H1 (cell line): Measurements from ENCODE around the gene OR51B6. TPM values are rescaled to one million over a fixed set of nuclear protein-coding genes. Genes with fewer than 3 reads are reported as not detected.

Experiments used
- CTCF ChIA-PET: fragments of 300-600 bp; sonication (Branson Sonifier 250); formaldehyde crosslinking; loops from one replicate; lab custom pipeline; 2021; ENCODE audit not compliant: partially characterized antibody; lab: Charles Lee
- POLR2A ChIA-PET: fragments of 300-600 bp; sonication (Branson Sonifier 250); formaldehyde crosslinking; loops from one replicate; lab custom pipeline; 2021; ENCODE audit warnings: inconsistent platforms; ENCODE audit not compliant: partially characterized antibody; lab: Charles Lee
- DNase-seq, 2 experiments: peaks; one replicate each; pipeline versions ENCODE4 v3.0.0 to v3.0.0-alpha.2; 2010 to 2022; ENCODE audit warnings: low spot score in 2 of 2, low read depth in 1 of 2, mixed read lengths in 1 of 2
- FAIRE-seq: peaks from 2 replicates; lab custom pipeline; 2011; peaks lifted over from hg19 to GRCh38; lab: Jason Lieb, UNC
- H2AFZ ChIP-seq: 2 replicates; pipeline ENCODE4 v1.8.1; 2012; ENCODE audit warnings: low read length, inconsistent platforms
- H2AK5ac ChIP-seq: 2 replicates; pipeline ENCODE4 v1.6.1; 2013; ENCODE audit warnings: low read depth, low read length
- H2BK120ac ChIP-seq: replicated peaks from 2 replicates; pipeline ENCODE3; 2013; ENCODE audit warnings: low read depth, low read length, inconsistent platforms
- H2BK12ac ChIP-seq: 2 replicates; pipeline ENCODE4 v1.6.1; 2013; ENCODE audit warnings: low read depth, low read length
- H2BK15ac ChIP-seq: 2 replicates; pipeline ENCODE4 v1.6.1; 2013; ENCODE audit warnings: low read length
- H2BK20ac ChIP-seq: 2 replicates; pipeline ENCODE4 v1.6.1; 2013; ENCODE audit warnings: low read length
- H2BK5ac ChIP-seq: 2 replicates; pipeline ENCODE4 v1.6.1; 2013; ENCODE audit warnings: low read depth, low read length
- H3K14ac ChIP-seq: 2 replicates; pipeline ENCODE4 v1.6.1; 2013; ENCODE audit warnings: inconsistent platforms; ENCODE audit not compliant: insufficient read length
- H3K18ac ChIP-seq: 2 replicates; pipeline ENCODE4 v1.6.1; 2013; ENCODE audit warnings: low read length; ENCODE audit errors: extremely low read depth
- H3K23ac ChIP-seq: 2 replicates; pipeline ENCODE4 v1.6.1; 2013; ENCODE audit warnings: inconsistent platforms; ENCODE audit not compliant: insufficient read length
- H3K23me2 ChIP-seq: 2 replicates; pipeline ENCODE4 v1.6.1; 2013; ENCODE audit warnings: low read depth, low read length
- H3K27ac ChIP-seq: 2 replicates; pipeline ENCODE4 v1.6.1; 2011; ENCODE audit warnings: low read depth, low read length, inconsistent platforms
- H3K27me3 ChIP-seq, 4 experiments: replicated peaks in 1 of 4; 1 replicate in 1 of 4; 2 replicates in 3 of 4; pipeline versions ENCODE4 v1.6.1 to v1.8.1; 2011 to 2013; ENCODE audit warnings: low read length in 3 of 4, mild to moderate bottlenecking in 3 of 4, inconsistent platforms in 2 of 4, mixed read lengths in 2 of 4, moderate library complexity in 1 of 4; ENCODE audit not compliant: control insufficient read depth in 3 of 4, insufficient read depth in 3 of 4; ENCODE audit errors: extremely low read depth in 1 of 4
- H3K36me3 ChIP-seq, 4 experiments: 2 replicates each; pipeline versions ENCODE4 v1.6.1 to v1.8.1; 2011 to 2013; ENCODE audit warnings: mild to moderate bottlenecking in 4 of 4, low read length in 3 of 4, moderate library complexity in 2 of 4, control low read depth in 1 of 4, inconsistent platforms in 1 of 4; ENCODE audit not compliant: insufficient read depth in 4 of 4, control insufficient read depth in 2 of 4
- H3K4ac ChIP-seq: replicated peaks from 2 replicates; pipeline ENCODE3; 2013; ENCODE audit warnings: low read length, low read depth, mixed read lengths, inconsistent platforms; ENCODE audit not compliant: insufficient read length
- H3K4me1 ChIP-seq, 4 experiments: replicated peaks in 1 of 4; 1 replicate in 1 of 4; 2 replicates in 3 of 4; pipeline versions ENCODE4 v1.6.1 to v1.8.1; 2011 to 2013; ENCODE audit warnings: low read length in 3 of 4, inconsistent platforms in 2 of 4, mixed read lengths in 1 of 4; ENCODE audit not compliant: insufficient read depth in 4 of 4, control insufficient read depth in 3 of 4
- H3K4me2 ChIP-seq, 2 experiments: 2 replicates each; pipeline versions ENCODE4 v1.6.1 to v1.8.1; 2011 to 2013; ENCODE audit warnings: low read depth in 2 of 2, low read length in 2 of 2, control low read depth in 1 of 2, inconsistent platforms in 1 of 2, mild to moderate bottlenecking in 1 of 2; ENCODE audit not compliant: insufficient read depth in 1 of 2
- H3K4me3 ChIP-seq, 4 experiments: fragments of 200-600, 300-600 bp in 1 of 4; sonication (generic), shearing (Covaris generic), sonication (Bioruptor Twin) in 1 of 4; 2 replicates each; pipeline versions ENCODE4 v1.5.1 to v1.8.1; 2011 to 2016; ENCODE audit warnings: low read length in 4 of 4, low read depth in 3 of 4, control low read depth in 2 of 4, inconsistent platforms in 2 of 4, mild to moderate bottlenecking in 2 of 4, mixed read lengths in 1 of 4, moderate library complexity in 1 of 4; ENCODE audit not compliant: insufficient read depth in 2 of 4; ENCODE audit errors: extremely low read depth in 1 of 4
- H3K56ac ChIP-seq: replicated peaks from 2 replicates; pipeline ENCODE3; 2013; ENCODE audit warnings: low read depth, mild to moderate bottlenecking, mixed read lengths, low read length, inconsistent platforms; ENCODE audit not compliant: insufficient read length
- H3K79me1 ChIP-seq: 2 replicates; pipeline ENCODE4 v1.6.1; 2013; ENCODE audit warnings: low read depth, low read length, control low read depth
- H3K79me2 ChIP-seq, 2 experiments: 2 replicates each; pipeline versions ENCODE4 v1.6.1 to v1.8.1; 2012 to 2013; ENCODE audit warnings: low read length in 2 of 2, mild to moderate bottlenecking in 2 of 2, inconsistent platforms in 1 of 2; ENCODE audit not compliant: insufficient read depth in 2 of 2, control insufficient read depth in 1 of 2
- H3K9ac ChIP-seq, 4 experiments: replicated peaks in 1 of 4; 1 replicate in 1 of 4; 2 replicates in 3 of 4; pipeline versions ENCODE4 v1.6.1 to v1.8.1; 2011 to 2013; ENCODE audit warnings: low read depth in 3 of 4, low read length in 3 of 4, control low read depth in 2 of 4, mild to moderate bottlenecking in 2 of 4, moderate library complexity in 2 of 4, inconsistent platforms in 1 of 4; ENCODE audit errors: extremely low read depth in 1 of 4
- H3K9me3 ChIP-seq, 2 experiments: 2 replicates each; pipeline versions ENCODE4 v1.6.1 to v1.8.1; 2012 to 2013; ENCODE audit warnings: mild to moderate bottlenecking in 2 of 2, moderate library complexity in 2 of 2, control low read depth in 1 of 2, inconsistent platforms in 1 of 2, low read depth in 1 of 2, low read length in 1 of 2, mixed read lengths in 1 of 2; ENCODE audit not compliant: insufficient read depth in 2 of 2
- H4K20me1 ChIP-seq, 2 experiments: replicated peaks in 1 of 2; 2 replicates each; pipeline versions ENCODE3 to v1.8.1; 2011 to 2013; ENCODE audit warnings: inconsistent platforms in 2 of 2, low read length in 2 of 2, mild to moderate bottlenecking in 1 of 2; ENCODE audit not compliant: insufficient read depth in 2 of 2, control insufficient read depth in 1 of 2
- H4K5ac ChIP-seq: 2 replicates; pipeline ENCODE4 v1.6.1; 2013; ENCODE audit warnings: low read length, low read depth, mixed read lengths, inconsistent platforms; ENCODE audit not compliant: insufficient read length
- H4K8ac ChIP-seq: 2 replicates; pipeline ENCODE4 v1.8.0; 2013; ENCODE audit warnings: mild to moderate bottlenecking, moderate library complexity, low read length, inconsistent platforms; ENCODE audit not compliant: insufficient read depth; ENCODE audit errors: extremely low read depth
- H4K91ac ChIP-seq: replicated peaks from 2 replicates; pipeline ENCODE3; 2013; ENCODE audit warnings: low read length, mixed read lengths, inconsistent platforms; ENCODE audit not compliant: insufficient read length
- BRCA1 ChIP-seq: IDR thresholded peaks from 2 replicates; pipeline ENCODE4 v1.6.1; 2012; ENCODE audit warnings: low read depth, low read length, improper control_type of control experiment
- CBX8 ChIP-seq: fragments of 300-800, 300-1000 bp; sonication (generic); IDR thresholded peaks from 2 replicates; pipeline ENCODE4 v1.7.1; 2016; ENCODE audit warnings: low read depth, low read length, borderline replicate concordance
- FOSL1 ChIP-seq: IDR thresholded peaks from 2 replicates; pipeline ENCODE4 v1.6.1; 2011; ENCODE audit warnings: mild to moderate bottlenecking, low read depth, low read length, moderate library complexity; ENCODE audit not compliant: insufficient read depth
- KDM1A ChIP-seq: fragments of 200-600, 300-600 bp; sonication (generic); IDR thresholded peaks from 2 replicates; pipeline ENCODE4 v1.7.1; 2016; ENCODE audit warnings: mild to moderate bottlenecking, low read length, borderline replicate concordance
- POU5F1 ChIP-seq: IDR thresholded peaks from 2 replicates; pipeline ENCODE4 v1.6.1; 2011; ENCODE audit warnings: low read depth, mild to moderate bottlenecking, low read length, moderate library complexity
- SIN3A ChIP-seq, 2 experiments: IDR thresholded peaks in 1 of 2; conservative IDR thresholded peaks in 1 of 2; 2 replicates each; pipeline ENCODE4 v1.6.1; 2011 to 2012; ENCODE audit warnings: low read length in 2 of 2, improper control_type of control experiment in 1 of 2, low read depth in 1 of 2, mild to moderate bottlenecking in 1 of 2
- SIX5 ChIP-seq: IDR thresholded peaks from 2 replicates; pipeline ENCODE4 v1.6.1; 2011; ENCODE audit warnings: mild to moderate bottlenecking, low read depth, low read length
- SP2 ChIP-seq: IDR thresholded peaks from 2 replicates; pipeline ENCODE4 v1.6.1; 2012; ENCODE audit warnings: mild to moderate bottlenecking, low read length, inconsistent platforms
- polyA plus RNA-seq, 7 experiments: library from polyadenylated mRNA; depleted of rRNA in 3 of 7; stranded (reverse) in 5 of 7; unstranded in 2 of 7; fragments of >200 nt in 5 of 7; fragments of 200-250 nt in 2 of 7; gene quantifications; 1 replicate in 5 of 7; 2 replicates in 1 of 7; 4 replicates in 1 of 7; pipeline versions ENCODE4 v1.2.1 to v1.2.3, GENCODE V29; 2011 to 2013; ENCODE audit warnings: missing spikeins in 2 of 7, mixed read lengths in 2 of 7
- total RNA-seq: library from RNA; stranded (reverse); fragmentation: NEBNext Ultra II Directional; extraction: Animal tissue kit (Norgen Biotek cat#: 25700); gene quantifications from 2 replicates; pipeline ENCODE4 v1.2.1, GENCODE V29; 2021
- TF ChIP-seq, protein P1 (sequence below), 3 experiments: IDR thresholded peaks; 1 replicate in 2 of 3; 2 replicates in 1 of 3; pipeline versions ENCODE4 v1.5.1 to v1.6.1; 2011; ENCODE audit warnings: low read length in 3 of 3, mild to moderate bottlenecking in 3 of 3, inconsistent platforms in 2 of 3, low read depth in 1 of 3, moderate library complexity in 1 of 3; ENCODE audit not compliant: insufficient read depth in 1 of 3; ENCODE audit errors: control extremely low read depth in 1 of 3
- TF ChIP-seq, protein P2 (sequence below): IDR thresholded peaks from 2 replicates; pipeline ENCODE4 v1.6.1; 2012; ENCODE audit warnings: inconsistent platforms

The OR51B6 gene
- total and polyA plus RNA-seq, 2 of the 8 experiments (the other 6 are each of a cell fraction or from before 2014, with no cell fraction given): not detected

DNA sequence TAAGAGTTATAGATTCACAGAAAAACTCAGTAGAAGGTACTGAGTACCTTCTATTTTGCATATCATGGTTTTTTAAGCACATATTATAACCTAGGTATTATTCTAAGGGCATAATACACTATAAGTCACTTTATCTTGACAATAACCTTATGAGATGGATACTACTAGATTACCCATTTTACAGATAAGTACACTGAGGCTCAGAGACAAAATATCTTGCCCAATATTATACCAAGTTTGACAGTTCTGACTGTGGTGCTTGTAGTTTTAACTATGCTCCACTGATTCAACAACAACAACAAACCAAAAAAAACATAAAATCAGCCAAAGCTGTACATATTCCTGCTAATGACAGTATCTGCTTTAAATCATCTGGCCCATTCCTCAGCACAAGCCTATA lies 42.8 kb downstream of the OR51B6 start:
- H2BK15ac ChIP-seq: no peak overlapping the region
- FAIRE-seq (no peak), DNase-seq (no peak)
- 0 out of 7 replicates have a peak, but pooled peaks cover 0 to 1% (median 0%) of the 10 kb centered on the region in 4 experiments for H3K4me1 ChIP-seq
- no peak overlapping the region for H3K23ac ChIP-seq
- no peak overlapping the region for H3K27ac ChIP-seq
- H3K79me2 ChIP-seq: no peaks in the 10 kb centered on the region
- no peak overlapping the region for H3K14ac ChIP-seq
- no peak overlapping the region for H4K8ac ChIP-seq
- no peak overlapping the region for H3K9ac ChIP-seq
- TF ChIP-seq SIN3A (conservative IDR thresholded peaks at IDR 0.05 in 1 of 2, IDR thresholded peaks at IDR 0.05 in 1 of 2; ENCODE audit: low read depth in 1 of 2, low read length in 2 of 2) (no peak), POU5F1 (no peak), SIX5 (no peak), SP2 (no peak), CBX8 (no peak), FOSL1 (no peak), BRCA1 (no peak), KDM1A (no peak)
- TF ChIP-seq, protein P1, sequence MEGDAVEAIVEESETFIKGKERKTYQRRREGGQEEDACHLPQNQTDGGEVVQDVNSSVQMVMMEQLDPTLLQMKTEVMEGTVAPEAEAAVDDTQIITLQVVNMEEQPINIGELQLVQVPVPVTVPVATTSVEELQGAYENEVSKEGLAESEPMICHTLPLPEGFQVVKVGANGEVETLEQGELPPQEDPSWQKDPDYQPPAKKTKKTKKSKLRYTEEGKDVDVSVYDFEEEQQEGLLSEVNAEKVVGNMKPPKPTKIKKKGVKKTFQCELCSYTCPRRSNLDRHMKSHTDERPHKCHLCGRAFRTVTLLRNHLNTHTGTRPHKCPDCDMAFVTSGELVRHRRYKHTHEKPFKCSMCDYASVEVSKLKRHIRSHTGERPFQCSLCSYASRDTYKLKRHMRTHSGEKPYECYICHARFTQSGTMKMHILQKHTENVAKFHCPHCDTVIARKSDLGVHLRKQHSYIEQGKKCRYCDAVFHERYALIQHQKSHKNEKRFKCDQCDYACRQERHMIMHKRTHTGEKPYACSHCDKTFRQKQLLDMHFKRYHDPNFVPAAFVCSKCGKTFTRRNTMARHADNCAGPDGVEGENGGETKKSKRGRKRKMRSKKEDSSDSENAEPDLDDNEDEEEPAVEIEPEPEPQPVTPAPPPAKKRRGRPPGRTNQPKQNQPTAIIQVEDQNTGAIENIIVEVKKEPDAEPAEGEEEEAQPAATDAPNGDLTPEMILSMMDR (IDR thresholded peaks at IDR 0.05; ENCODE audit: control extremely low read depth in 1 of 3, insufficient read depth in 1 of 3, low read depth in 1 of 3, low read length in 3 of 3): no peak
- TF ChIP-seq, protein P2, sequence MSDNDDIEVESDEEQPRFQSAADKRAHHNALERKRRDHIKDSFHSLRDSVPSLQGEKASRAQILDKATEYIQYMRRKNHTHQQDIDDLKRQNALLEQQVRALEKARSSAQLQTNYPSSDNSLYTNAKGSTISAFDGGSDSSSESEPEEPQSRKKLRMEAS: no peak
- no peak overlapping the region for H4K5ac ChIP-seq
- H2BK12ac ChIP-seq: no peak overlapping the region
- no peak overlapping the region for H3K4me2 ChIP-seq
- no peaks in the 10 kb centered on the region for H4K20me1 ChIP-seq
- ChIA-PET POLR2A (no interaction called here), CTCF (no interaction called here)
- H2AFZ ChIP-seq: no peak overlapping the region
- no peak overlapping the region for H2AK5ac ChIP-seq
- no peak overlapping the region for H2BK20ac ChIP-seq
- no peaks in the 10 kb centered on the region for H3K27me3 ChIP-seq
- H3K4ac ChIP-seq: no peak overlapping the region
- no peak overlapping the region for H2BK5ac ChIP-seq
- H3K79me1 ChIP-seq: no peaks in the 10 kb centered on the region
- H3K18ac ChIP-seq: no peak overlapping the region
- H3K4me3 ChIP-seq: no peak overlapping the region
- H3K56ac ChIP-seq: no peak overlapping the region
- H4K91ac ChIP-seq: no peak overlapping the region
- H2BK120ac ChIP-seq: no peak overlapping the region
- no peaks in the 10 kb centered on the region for H3K23me2 ChIP-seq
- no peaks in the 10 kb centered on the region for H3K9me3 ChIP-seq
- H3K36me3 ChIP-seq: no peaks in the 10 kb centered on the region
